NOMO-1 treated with dmso at 0.1 percent for 144 hours (cell line): ENCODE results near the gene PSMC6.
"Not testable (repeated sequence)": the region's sequence is repeated elsewhere in the genome, so short reads cannot be mapped to it uniquely, and the experiment has no call there.

Experiments used
- DNase-seq: peaks from one replicate; lab custom pipeline; 2025; ENCODE audit not compliant: unreplicated experiment; lab: John Stamatoyannopoulos, UW

Gene PSMC6

DNA sequence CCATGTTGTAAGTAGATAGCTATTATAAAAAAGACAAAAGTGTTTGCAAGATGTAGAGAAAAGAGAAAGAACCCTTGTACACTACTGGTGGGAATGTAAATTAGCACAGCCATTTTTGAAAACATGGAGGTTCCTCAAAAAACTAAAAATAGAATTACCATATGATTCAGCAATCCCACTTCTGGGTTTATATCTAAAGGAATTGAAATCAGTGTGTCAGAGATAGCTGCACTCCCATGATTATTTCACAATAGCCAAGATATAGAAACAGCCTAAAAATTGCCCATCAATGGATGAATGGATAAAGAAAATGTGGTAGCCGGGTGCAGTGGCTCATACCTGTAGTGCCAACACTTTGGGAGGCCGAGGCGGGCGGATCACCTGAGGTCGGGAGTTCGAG is 9.2 kb downstream of the PSMC6 start:
- DNase-seq, result no peak

DNA sequence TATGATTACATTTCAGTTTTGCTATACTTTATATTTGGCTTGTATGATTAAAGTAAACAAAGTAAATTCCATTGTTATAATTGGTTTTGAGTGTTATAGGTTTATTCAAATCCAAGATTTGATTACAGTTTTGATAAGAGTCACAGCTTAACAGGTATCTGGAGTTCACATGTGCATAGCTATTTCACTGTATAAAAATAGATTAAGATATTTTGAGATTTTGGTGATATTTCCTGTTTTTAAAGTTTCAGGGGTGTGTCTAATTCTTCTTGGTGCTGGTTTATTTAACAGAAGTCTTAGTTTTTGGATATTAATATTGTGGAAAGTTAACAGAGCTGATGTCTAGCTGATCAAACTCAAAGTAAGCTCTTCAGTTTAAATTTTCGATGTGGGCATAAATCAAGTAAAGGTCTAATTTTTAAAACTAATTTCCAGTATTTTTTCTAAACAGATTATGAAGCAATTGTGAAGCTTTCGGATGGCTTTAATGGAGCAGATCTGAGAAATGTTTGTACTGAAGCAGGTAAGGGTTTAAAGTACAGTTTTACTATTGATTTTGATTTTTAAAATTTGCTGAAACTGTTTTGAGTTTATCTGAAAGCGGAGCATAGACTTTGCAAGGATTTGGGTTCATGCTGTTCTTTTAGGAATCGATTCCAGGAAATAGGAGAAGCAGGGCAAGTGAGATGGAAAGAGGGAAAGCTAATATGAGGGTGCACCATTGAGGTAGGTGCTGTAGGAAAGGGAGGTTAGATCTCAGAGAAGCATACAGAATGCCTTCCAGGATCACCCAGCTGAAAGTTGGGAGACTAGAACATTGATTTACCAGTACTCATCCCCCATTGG is 16.7 kb downstream of the PSMC6 start:
- no peak for DNase-seq

DNA sequence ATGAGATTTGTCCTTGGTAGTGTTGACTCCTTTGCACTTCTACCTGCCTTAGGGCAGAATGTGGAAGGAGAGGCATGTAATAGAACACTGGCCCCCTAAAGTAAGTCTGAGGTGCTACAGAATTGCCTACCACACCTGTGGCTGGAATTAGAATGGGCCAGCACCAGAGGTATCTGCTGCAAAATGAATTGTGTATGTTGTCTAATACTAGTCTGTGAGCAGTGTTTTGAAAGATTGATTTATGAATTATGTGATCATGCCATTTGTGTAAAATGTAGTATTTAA is 17.3 kb downstream of the PSMC6 start:
- DNase-seq, result no peak

DNA sequence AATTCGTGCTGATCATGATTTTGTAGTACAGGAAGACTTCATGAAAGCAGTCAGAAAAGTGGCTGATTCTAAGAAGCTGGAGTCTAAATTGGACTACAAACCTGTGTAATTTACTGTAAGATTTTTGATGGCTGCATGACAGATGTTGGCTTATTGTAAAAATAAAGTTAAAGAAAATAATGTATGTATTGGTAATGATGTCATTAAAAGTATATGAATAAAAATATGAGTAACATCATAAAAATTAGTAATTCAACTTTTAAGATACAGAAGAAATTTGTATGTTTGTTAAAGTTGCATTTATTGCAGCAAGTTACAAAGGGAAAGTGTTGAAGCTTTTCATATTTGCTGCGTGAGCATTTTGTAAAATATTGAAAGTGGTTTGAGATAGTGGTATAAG is 20.5 kb downstream of the PSMC6 start:
- DNase-seq, result not testable (repeated sequence)

DNA sequence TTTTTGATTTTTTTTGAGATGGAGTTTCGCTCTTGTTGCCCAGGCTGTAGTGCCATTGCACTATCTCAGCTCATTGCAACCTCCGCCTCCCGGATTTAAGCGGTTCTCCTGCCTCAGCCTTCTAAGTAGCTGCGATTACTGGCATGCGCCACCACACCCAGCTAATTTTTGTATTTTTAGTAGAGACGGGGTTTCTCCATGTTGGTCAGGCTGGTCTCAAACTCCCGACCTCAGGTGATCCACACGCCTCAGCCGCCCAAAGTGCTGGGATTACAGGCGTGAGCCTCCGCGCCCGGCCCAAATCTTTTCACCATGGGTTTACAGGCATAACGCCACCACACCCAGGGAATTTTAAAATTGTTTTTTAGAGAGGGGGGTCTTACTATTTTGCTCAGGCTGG is 22.0 kb downstream of the PSMC6 start:
- DNase-seq, result not testable (repeated sequence)

DNA sequence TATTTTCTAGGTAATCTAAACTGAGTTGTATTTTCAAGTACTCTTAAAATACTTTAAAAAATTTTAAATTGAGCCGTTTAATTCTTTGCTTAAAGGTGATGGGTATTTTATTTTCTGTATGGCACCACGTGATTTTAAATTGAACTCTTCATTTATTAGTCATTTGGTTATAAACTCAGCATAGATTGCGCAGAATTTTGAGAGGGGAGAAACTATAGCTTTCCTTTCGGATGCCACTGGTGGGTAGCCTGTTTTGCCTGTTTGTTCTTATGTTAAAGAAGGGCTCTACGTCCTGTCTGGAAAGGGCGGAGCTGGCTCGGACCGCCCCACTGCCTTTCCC is 22.6 kb downstream of the PSMC6 start:
- DNase-seq, result no peak

DNA sequence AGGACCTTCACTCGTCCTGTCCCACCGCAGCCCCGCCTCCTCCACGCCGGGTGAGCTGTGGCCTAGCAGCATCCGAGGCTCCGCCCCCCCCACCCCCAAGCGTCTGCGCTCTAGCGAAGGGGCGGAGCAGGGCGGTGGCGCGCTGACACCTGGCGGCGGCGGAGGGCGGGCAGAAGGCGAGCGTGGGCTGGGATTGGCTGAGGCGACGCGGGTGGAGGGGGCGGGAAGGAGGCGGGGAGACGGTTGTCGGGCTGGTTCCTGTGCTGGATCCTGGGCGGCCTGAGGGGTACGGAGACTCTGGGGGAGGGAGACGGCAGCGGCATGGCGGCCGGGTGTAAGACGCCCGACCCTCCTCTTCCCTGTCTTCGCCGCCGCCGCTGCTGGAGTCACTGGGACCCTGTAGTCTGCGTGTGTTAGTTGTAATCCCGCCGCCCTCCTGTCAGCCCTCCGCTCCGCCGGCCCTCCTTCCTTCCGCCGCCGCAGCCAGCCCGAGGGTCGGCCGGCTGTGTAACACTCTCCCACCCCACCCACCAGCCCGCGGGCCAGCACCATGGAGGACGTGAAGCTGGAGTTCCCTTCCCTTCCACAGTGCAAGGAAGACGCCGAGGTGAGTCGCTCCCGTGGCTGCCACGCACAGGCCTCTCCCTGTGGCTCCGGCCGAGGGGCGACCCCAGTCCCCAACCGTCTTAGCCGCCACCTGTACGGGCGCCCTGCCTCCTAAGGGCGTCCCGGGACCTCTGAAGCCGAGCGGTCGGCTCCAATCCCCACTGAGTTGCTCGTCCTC is 23.1 kb downstream of the PSMC6 start, which contains the start of gene STYX:
Gene STYX, plus strand, starts transcription at position 242 of the 784 bp plus-strand sequence. Its CDS starts 309 bp downstream, at position 551.
- peak; percentile 97 for DNase-seq

DNA sequence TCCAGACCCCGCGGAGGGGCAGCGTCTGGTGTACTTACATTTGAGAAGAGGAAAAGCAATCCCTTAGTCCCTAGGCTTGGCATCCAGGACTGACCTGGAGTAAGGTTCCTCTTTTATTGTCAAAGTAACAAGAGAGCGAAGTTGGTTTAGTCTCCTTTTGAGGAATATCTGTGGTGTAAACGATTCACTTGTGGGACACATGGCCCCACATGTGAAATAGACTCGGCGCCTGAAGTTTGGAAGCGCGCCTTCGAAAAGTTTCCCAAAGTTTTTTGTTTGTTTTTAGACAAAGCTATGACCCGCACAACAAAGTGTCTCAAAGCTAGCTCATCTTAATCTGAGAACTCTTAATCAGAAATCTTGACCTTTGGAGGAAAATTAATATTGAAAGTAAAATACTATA is 23.7 kb downstream of the PSMC6 start:
- no peak for DNase-seq

DNA sequence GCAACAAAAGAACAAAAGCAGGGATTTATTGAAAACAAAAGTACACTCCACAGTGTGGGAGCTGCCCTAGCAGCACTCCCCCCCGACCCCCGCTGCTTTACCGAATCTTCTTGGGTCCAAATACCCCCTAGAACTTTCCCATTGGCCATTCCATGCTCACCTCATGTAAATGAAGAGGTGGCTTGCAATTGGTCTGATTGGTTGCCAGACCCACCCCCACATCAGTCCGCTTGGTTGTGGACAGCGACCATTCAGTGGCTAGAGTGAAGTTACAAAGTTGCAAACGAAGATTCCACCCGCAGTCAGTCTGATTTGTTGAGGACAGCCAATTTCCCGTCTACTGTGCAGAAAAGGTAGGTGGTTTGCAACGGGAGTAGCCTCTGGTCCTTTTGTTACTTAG is 26.8 kb downstream of the PSMC6 start:
- no peak for DNase-seq

DNA sequence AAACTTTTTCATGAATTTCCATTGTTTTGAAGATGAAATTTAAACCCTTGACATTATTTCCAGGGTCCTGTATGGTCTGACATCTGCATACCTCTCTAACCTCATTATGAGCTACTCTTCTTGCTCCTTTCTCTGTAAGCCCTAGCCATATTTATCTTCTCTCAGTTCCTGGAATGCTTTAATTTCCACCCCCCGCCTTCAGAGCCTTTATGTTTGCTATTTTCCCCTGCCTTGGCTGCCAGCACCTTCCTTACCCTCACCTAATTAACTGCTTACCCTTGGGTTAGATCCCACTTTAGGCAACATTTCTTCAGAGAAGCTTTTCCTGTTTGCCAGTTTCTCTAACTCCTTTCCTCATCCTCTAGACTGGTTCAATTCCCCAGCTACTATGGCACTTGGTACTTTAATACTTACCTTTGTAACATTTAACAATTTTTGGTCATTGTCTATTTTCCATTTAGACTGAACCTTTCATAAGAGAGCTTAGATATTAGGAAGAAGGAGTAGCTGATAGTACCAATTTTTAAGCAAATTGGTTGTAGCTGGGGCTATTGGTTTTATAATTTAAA is 29.0 kb downstream of the PSMC6 start:
- no peak for DNase-seq

DNA sequence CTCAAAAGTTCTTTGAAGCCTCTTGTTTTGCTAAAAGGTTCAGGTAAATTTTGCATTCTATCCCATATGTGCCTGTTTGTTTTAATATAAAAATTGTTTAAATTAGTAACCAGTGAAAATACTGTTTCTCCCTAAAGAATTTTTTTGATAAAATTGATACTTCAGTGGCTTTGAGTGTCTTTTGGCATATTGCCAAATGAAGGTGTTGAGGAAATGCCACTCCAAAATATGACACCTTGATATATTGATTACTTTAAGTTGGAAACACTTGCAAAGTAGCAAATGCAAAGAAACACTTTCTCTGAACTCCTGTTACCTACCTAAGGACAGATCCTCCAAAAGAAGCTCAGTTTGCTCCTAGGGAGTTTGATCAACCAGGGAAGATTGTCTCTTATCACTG is 31.4 kb downstream of the PSMC6 start:
- no peak for DNase-seq

DNA sequence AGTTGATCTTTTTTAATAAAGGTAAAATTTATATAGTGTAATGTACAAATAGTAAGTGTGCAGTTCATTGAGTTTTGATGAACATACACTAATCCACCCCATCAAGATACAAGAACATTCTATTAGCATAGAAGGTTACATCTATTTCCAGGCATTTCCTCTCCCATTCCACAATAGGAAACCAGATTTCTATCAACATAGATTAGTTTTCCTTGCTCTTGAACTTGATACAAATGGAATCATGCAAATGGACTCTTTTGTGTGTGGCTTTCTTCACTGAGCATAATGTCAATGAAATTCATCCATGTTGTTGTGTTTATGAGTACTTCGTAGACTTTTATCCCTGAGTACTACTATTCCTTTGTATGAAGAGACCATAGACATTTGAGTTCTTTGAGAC is 33.8 kb downstream of the PSMC6 start:
- no peak for DNase-seq

DNA sequence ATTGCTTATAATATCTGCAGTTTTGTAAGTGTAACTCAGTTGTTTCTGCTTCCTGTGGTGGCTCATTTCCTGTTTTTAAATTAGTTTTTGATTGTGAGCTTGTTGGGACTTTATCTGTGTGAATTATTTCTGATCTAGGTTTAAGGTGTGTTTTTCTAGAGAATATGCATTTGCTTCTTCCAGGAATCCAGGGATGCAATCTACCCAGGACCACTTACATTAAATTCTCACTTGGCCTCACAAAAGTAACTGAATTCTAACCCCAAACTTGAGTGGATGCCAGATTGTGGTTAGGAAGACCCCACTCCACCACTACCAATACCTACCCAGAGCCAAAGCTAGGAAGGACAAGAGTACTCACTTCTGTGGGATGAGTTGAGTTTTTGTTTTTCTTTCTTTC is 34.9 kb downstream of the PSMC6 start:
- no peak for DNase-seq

DNA sequence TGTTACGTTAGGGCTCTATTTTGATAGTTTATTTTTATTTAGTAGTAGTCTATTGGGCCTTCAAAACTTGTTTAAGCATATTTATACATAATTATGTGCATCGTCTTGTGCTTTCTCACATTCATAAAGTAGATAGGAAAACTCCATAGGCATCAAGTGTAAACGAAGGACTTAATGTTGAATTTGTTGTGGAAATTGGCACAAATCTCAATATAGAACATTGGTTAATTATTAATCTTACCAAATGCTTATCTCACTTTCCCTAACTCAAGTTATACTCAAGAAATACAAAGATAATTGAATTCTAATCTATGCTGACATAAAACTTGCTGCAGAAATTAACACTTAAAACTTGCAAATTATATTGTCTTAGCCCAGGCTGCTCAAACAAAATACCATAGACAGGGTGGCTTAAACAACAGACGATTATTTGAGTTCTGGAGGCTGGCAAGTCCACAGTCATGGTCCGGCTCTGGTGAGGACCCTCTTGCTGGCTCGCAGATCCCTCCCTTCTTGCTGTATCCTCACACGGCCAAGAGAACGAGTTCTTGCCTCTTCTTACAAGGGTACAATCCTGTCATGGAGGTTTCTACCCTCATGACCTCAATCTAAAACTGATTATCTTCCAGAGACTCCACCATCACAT is 41.8 kb downstream of the PSMC6 start:
- DNase-seq, result no peak

DNA sequence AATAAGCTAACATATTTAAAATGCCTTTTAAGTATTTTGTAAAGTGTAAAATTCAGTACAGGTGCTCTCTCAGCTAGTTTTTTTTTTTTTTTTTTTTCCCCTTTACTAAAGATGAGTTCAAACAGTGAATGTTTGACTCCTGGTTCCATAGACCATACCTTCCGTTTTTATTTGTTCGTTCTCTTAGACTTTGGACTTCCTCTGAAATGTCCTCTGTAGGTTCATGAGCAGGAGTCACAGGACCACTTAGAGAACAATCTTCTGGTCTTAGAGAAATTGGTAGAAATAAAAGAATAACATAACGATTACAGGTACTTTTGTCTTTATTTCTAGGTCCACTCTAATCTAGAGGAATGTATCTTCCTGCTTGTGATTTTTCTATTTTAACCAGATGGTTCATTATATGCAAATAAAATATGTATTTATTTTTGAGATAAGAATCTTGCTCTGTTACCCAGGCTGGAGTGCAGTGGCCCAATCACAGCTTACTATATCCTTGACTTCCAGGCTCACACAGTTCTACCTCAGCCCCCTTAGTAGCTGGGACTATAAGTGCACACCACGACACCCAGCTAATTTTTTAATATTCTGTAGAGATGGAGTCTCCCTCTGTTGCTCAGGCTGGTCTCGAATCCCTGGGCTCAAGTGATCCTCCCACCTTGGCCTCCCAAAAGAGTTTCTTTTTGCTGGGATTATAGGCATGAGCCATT is 48.8 kb downstream of the PSMC6 start:
- no peak for DNase-seq

DNA sequence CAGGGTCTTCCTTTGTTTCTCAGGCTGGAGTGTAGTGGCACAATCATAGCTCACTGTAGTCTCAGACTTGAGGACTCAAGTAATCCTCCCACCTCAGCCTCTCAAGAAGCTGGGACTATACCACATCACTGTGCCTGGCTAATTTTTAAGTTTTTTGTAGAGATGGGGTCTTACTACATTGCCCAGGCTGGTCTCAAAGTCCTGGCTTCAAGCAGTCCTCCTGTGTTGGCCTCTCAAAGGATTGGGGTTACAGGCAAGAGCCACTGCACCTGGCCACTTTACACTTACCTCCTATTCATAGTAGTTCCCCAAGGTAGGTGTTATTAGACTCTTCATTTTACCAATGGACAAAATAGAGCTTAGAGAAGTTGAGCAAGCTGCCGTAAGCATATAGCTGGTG is 52.1 kb downstream of the PSMC6 start:
- DNase-seq, result no peak

DNA sequence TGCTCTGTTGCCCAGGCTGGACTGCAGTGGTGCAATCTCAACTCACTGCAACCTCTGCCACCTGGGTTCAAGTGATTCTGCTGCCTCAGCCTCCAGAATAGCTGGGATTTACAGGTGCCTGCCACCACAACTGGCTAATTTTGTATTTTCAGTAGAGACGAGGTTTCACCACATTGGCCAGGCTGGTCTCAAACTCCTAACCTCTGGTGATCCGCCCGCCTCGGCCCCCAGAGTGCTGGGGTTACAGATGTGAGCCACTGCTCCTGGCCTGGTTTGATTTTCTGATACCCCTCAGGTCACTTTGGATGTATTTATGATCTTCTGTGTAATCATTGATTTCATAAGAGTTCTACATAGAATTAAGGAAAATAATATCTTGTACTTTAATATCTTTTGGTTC is 55.9 kb downstream of the PSMC6 start:
- DNase-seq, result not testable (repeated sequence)

DNA sequence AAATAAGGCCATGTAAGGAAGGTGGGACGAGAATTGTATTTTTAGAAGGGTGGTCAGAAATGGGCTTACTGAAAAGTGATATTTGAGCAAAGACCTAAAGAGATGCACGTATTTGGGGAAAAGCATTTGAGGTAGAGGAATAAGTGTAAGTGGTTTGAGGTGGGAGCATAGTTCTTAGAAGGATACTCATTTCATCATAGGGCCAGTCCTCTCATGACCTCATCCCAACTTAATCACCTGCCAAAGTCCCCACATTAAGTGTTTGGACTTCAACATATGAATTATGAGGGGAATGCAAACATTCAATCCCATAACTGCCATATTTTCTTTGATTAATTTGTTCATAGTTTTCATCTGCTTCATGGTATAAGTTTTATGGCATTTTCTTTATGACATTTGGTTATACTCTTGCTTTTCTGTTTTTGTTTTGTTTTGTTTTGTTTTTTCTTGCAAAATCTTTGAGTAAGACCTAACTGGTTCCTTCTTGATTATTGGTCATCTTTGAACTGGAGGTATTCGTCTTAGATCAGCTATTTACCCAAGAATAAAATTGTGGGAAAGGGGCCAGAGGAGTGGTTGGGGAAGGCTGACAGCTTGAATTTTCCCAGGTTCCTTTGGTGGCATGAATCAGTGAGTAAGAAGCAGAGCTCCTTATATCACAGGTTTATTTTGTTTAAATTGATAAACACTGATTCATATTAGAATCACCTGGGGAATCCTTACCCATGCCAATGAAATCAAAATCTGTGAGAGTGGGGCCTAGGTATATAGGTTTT is 60.2 kb downstream of the PSMC6 start:
- DNase-seq, result no peak

DNA sequence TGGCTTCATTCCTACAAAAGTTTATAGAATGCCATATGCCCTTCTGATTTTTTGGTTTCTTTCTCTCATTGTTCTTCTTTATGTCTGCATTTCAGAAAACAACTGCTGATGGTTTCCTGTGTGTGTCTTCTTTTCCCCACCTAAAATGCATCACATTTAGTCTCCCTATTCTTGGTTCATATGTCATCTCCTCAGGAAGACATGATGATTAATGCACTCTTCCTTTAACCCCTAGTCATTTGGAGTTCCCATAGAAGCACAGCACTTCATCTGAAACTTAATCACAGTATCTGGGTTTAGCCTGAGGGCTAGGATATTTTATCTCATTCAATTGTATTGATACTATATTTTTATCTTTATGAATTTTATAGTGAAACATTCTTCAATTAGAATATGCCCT is 62.9 kb downstream of the PSMC6 start:
- DNase-seq, result no peak

DNA sequence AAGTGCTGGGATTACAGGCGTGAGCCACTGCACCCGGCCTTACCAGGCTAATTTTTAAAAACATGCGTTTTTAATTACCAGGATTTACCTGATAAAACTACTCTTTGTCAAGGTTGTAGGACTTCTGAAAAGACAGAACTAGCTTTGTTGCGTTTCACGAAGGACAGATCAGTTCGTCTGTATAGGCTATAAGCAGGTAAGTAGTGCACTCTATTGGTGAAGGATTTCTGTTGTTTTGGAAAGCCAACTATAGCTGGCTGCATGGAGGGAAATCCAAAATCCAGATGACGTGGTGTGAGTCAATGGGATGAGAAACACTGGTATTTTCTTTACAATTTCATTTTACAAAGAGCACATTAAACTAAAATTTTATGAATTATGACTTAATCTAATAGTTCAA is 69.8 kb downstream of the PSMC6 start:
- DNase-seq, result no peak
